ENCODE data around the gene ZNF282.
"Not testable (repeated sequence)": the region's sequence is repeated elsewhere in the genome, so short reads cannot be mapped to it uniquely, and the experiment has no call there.

The ZNF282 gene

GRCh38 chr7:149225106-149225505 lies 29.8 kb downstream of the ZNF282 start:
- no peak for DNase-seq (ENCODE audit: low read depth)

- no peak for DNase-seq (ENCODE audit: low read depth)
These were observed 30.3 kb downstream of the ZNF282 start for GRCh38 chr7:149225656-149226055.

GRCh38 chr7:149226366-149226765 lies 31.0 kb downstream of the ZNF282 start:
- DNase-seq (ENCODE audit: low read depth) = not testable (repeated sequence)

- no peak for DNase-seq (ENCODE audit: low read depth)
These were observed 31.6 kb downstream of the ZNF282 start for GRCh38 chr7:149226840-149227494.

- DNase-seq (ENCODE audit: low read depth) = no peak
These were observed 33.6 kb downstream of the ZNF282 start for GRCh38 chr7:149228831-149229471.

GRCh38 chr7:149229526-149229925 lies 34.2 kb downstream of the ZNF282 start:
- no peak for DNase-seq (ENCODE audit: low read depth)

GRCh38 chr7:149232362-149232761 lies 37.0 kb downstream of the ZNF282 start:
- no peak for DNase-seq (ENCODE audit: low read depth)

GRCh38 chr7:149233655-149234204 lies 38.4 kb downstream of the ZNF282 start:
- not testable (repeated sequence) for DNase-seq (ENCODE audit: low read depth)

- no peak for DNase-seq (ENCODE audit: low read depth)
These were observed 42.2 kb downstream of the ZNF282 start for GRCh38 chr7:149237502-149237901.

GRCh38 chr7:149238051-149238450 lies 42.7 kb downstream of the ZNF282 start:
- no peak for DNase-seq (ENCODE audit: low read depth)

GRCh38 chr7:149239345-149240143 lies 44.2 kb downstream of the ZNF282 start, which contains the start of gene ZNF212:
ZNF212 (plus strand) TSS chr7:149239651; CDS start chr7:149239779, 128 bp downstream.
- DNase-seq (ENCODE audit: low read depth) = peak; percentile 61

- DNase-seq (ENCODE audit: low read depth) = no peak
These were observed 45.3 kb downstream of the ZNF282 start for GRCh38 chr7:149240637-149241036.

- DNase-seq (ENCODE audit: low read depth) = no peak
These were observed 46.4 kb downstream of the ZNF282 start for GRCh38 chr7:149241696-149242095.

- no peak for DNase-seq (ENCODE audit: low read depth)
These were observed 49.9 kb downstream of the ZNF282 start for GRCh38 chr7:149245244-149245643.

- DNase-seq (ENCODE audit: low read depth) = no peak
These were observed 50.4 kb downstream of the ZNF282 start for GRCh38 chr7:149245744-149246143.

- DNase-seq (ENCODE audit: low read depth) = no peak
These were observed 53.4 kb downstream of the ZNF282 start for GRCh38 chr7:149248777-149249176.

- not testable (repeated sequence) for DNase-seq (ENCODE audit: low read depth)
These were observed 54.8 kb downstream of the ZNF282 start for GRCh38 chr7:149250151-149250550.

GRCh38 chr7:149251518-149251917 lies 56.2 kb downstream of the ZNF282 start:
- DNase-seq (ENCODE audit: low read depth) = not testable (repeated sequence)

- DNase-seq (ENCODE audit: low read depth) = no peak
These were observed 57.0 kb downstream of the ZNF282 start for GRCh38 chr7:149252378-149252777.

- DNase-seq (ENCODE audit: low read depth) = no peak
These were observed 58.3 kb downstream of the ZNF282 start for GRCh38 chr7:149253665-149254064.

- no peak for DNase-seq (ENCODE audit: low read depth)
These were observed 59.0 kb downstream of the ZNF282 start for GRCh38 chr7:149254181-149254858.

GRCh38 chr7:149255174-149255573 lies 59.8 kb downstream of the ZNF282 start:
- no peak for DNase-seq (ENCODE audit: low read depth)
